ENCODE data around the gene FHL3. TPM values are rescaled to one million over a fixed set of nuclear protein-coding genes. Genes with fewer than 3 reads are reported as not detected.

FHL3 gene
- total RNA-seq, 1 donor from 2014 or later: 60.1 TPM

- Histone ChIP-seq H3K27ac (no peak overlapping the region), H3K4me3 (peak overlapping the region; percentile 34 to 45), H3K27me3 (peaks cover 29% of the 10 kb centered on the region), H3K4me1 (peaks cover 13 to 19% of the 10 kb centered on the region in 2 donors), H3K9me3 (no peaks in the 10 kb centered on the region), H3K36me3 (no peaks in the 10 kb centered on the region)
- intact Hi-C loops (cut with DNase I): loop anchor here (5.0 kb wide), 1 partner anchor 52 kb away; the partner anchor contains the start of gene SF3A3
- no peak for TF ChIP-seq CTCF (IDR thresholded peaks at IDR 0.05)
- DNase-seq (ENCODE audit: low spot score in 2 of 2): no peak
Observed at GRCh38 chr1:38044221-38045215, 39.2 kb upstream of the FHL3 start.

DNA sequence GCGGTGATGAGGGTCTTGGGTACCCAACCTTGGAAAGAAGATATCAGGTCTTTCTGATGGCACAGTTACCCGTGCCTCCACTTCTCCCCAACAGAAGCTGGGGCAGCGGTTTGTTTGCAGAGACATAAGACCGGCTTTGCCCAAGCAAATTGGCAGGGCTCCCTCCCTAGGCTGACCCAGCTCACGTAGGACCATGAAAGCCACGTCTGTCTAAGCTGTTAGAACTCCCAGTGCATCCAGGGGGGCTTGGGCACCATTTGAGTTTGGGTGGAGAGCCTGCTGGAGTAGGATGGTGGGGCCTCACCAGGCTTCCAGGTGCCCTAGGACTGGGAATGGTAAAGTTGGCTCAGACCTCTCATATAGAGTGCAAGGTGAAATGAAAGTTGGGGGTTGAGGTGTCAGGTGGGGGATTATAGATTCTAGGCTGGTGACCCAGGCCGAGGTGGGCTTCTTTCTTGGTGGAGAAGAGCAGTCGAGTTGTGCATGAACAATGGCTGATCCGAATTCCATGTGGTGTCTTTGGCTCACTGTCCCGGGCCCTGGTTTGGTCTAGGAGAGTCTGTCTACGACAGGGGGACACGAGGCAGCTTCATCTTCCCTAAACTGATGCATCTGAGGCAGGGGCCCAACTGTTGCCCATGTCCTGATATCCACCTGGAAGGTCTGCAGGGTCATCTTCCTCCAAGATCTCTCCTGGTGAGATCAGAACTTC, 37.9 kb upstream of the FHL3 start:
- Histone ChIP-seq H3K27ac (no peak overlapping the region), H3K27me3 (peaks cover 29% of the 10 kb centered on the region), H3K9me3 (no peaks in the 10 kb centered on the region), H3K4me1 (peaks cover 13 to 19% of the 10 kb centered on the region in 2 donors), H3K4me3 (no peak overlapping the region), H3K36me3 (no peaks in the 10 kb centered on the region)
- intact Hi-C loops (cut with DNase I): no loop called here
- no peak for TF ChIP-seq CTCF (IDR thresholded peaks at IDR 0.05)
- DNase-seq (ENCODE audit: low spot score in 2 of 2): no peak

DNA sequence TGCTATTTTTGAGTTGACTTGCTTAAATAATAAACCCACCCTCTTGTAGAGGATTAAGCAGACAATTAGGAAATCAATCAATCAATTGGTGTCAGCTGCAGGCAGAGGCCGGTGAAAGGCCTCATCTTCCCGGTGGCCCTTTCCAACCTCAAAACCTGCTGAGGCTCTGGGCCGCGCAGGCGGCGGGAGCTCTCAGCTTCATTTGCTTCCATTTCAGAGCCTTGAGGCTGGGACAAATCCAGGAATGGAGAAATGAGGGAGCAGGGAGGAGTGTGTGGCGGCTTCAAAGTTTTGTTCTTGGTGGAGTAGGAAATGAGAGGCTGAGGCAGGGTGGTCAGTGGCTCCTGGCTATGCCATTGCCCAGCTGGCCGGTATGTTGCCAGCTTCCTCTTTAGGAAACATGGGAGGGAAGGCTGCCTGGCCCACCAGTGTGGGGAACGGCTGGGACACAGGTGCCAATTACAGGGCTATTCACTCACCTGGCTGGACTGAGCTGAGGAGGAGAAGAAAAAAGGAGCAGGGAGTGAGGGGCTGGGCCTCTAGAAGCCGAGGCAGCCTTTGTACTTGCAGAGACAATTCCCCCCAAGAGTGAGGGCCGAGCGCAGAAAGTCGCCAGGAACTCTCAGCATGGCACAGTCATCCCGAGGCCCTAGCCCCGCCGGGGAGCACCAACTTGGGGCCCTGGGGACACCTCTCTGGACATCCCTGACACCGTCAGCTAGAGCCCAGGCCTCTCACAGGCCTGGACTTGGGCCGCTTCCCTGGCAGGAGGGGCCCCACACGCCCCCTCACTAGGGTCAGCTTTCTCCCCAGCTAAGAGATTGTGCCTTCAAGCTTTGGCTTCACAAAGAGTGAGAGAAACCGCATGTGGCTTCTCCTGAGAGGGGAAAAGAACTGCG, 36.9 kb upstream of the FHL3 start:
- Histone ChIP-seq H3K36me3 (no peaks in the 10 kb centered on the region), H3K9me3 (no peaks in the 10 kb centered on the region), H3K4me1 (peaks cover 13% of the 10 kb centered on the region in 2 donors), H3K27me3 (peaks cover 29% of the 10 kb centered on the region), H3K27ac (no peak overlapping the region), H3K4me3 (no peak overlapping the region)
- TF ChIP-seq CTCF (IDR thresholded peaks at IDR 0.05): no peak
- intact Hi-C loops (cut with DNase I): no loop called here
- DNase-seq (ENCODE audit: low spot score in 2 of 2): no peak

DNA sequence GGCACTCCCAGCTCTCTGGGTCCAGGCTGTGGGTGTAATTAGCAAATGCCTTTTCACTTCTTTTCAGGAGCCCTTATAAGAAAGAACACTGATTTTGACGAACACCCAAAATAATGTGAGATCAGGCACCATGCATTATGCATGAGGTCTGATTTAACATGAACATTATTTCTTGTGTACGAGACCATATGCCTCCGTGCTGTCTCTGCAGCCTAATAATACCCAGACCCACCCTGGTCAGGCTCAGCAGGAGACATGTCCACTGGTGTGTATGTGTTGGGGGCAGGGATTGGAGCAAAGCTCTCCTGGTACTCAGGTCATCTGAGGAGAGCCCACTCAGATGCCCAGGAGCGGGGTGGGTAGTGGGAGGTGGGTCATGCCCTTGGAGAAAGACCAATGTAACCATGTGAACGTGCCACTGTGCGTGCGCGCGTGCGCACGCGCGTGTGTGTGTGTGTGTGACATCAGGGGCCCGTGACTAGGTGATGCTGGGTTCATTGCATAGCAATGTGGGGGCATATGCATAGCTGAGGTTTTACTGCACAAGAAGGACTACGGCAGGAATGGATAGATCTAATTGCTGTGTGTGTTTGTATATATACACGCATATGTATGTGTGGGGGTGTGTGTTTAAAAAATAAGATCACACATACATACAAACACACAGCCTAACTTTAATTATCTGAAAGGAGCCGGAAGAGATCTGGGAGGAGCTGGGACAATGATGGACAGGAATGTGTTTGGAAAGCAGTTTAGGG, 34.2 kb upstream of the FHL3 start:
- Histone ChIP-seq H3K36me3 (no peaks in the 10 kb centered on the region), H3K4me1 (peaks cover 3 to 5% of the 10 kb centered on the region in 2 donors), H3K4me3 (no peak overlapping the region), H3K9me3 (no peaks in the 10 kb centered on the region), H3K27ac (no peak overlapping the region), H3K27me3 (peaks cover 23% of the 10 kb centered on the region)
- intact Hi-C loops (cut with DNase I): no loop called here
- TF ChIP-seq CTCF (IDR thresholded peaks at IDR 0.05): no peak
- no peak for DNase-seq (ENCODE audit: low spot score in 2 of 2)

All from ascending aorta (tissue), 2 donors.